ENCODE results near the gene CLDND1. TPM values are rescaled to one million over a fixed set of nuclear protein-coding genes. Genes with fewer than 3 reads are reported as not detected.

Gene CLDND1
- total and polyA plus RNA-seq, 3 donors from 2014 or later = 150 to 207 (median 162) TPM

DNA sequence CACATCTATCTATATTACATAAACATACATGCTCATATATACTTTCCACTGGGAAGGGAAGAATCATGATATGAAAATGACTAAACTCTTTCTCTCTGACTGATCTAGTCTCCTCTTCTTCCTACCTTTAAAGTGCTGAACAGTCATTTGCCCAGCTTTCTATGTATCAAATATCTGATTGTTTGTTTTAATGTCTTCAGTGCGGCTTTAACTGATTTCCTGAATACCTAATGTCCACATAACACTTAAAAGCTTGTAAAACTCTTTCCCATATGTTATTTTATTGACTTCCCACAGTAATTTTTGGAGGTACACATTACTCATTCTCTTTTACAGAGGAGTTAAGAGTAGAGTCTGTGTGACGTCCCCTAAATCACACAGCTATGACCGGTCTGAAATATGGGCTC lies 42.5 kb upstream of the CLDND1 start:
- 53 to 57% methylated on average over 3 of the region's 3 CpGs for WGBS, 2 donors

DNA sequence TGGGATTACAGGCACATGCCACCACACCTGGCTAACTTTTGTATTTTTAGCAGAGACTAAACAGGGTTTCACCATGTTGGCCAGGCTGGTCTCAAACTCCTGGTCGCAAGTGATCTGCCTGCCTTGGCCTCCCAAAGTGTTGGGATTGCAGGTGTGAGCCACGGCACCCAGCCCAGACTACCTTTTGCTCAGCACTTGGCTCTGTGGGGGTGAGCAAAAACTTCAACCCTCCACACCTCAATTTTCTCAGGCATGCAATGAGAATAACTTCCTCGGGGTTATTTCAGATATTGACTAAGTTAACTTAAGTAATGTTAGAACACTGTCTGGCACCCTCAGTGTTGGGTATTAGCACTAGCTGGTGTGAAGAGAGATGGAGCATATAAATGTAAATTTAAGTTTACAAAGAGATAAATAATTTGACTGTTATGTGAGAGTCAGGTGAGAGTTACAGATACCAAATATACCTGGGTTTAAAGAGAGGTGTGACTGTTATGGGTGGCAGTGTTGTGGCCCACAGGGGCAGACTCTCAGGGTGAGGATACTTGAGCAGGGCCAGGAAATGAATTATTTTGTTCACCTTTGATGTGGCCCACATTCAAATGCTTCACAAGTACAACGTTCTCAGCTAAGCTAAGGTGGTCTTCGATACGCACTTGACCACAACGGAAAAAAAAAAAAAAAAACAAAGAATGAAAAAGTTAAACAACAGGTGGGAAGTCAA lies 41.7 kb upstream of the CLDND1 start:
- Histone ChIP-seq H3K27me3 (no peaks in the 10 kb centered on the region), H3K9me3 (no peaks in the 10 kb centered on the region), H3K4me1 (no peaks in the 10 kb centered on the region), H3K27ac (no peak overlapping the region), H3K4me3 (no peak overlapping the region), H3K36me3 (ENCODE audit: low read depth, missing control alignments) (no peaks in the 10 kb centered on the region)
- WGBS, 2 donors = 79 to 88% methylated on average over 7 of the region's 7 CpGs
- TF ChIP-seq POLR2A (IDR thresholded peaks at IDR 0.05) = no peak
- TF ChIP-seq, protein P1, sequence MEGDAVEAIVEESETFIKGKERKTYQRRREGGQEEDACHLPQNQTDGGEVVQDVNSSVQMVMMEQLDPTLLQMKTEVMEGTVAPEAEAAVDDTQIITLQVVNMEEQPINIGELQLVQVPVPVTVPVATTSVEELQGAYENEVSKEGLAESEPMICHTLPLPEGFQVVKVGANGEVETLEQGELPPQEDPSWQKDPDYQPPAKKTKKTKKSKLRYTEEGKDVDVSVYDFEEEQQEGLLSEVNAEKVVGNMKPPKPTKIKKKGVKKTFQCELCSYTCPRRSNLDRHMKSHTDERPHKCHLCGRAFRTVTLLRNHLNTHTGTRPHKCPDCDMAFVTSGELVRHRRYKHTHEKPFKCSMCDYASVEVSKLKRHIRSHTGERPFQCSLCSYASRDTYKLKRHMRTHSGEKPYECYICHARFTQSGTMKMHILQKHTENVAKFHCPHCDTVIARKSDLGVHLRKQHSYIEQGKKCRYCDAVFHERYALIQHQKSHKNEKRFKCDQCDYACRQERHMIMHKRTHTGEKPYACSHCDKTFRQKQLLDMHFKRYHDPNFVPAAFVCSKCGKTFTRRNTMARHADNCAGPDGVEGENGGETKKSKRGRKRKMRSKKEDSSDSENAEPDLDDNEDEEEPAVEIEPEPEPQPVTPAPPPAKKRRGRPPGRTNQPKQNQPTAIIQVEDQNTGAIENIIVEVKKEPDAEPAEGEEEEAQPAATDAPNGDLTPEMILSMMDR (IDR thresholded peaks at IDR 0.05) = no peak
- intact Hi-C loops (cut with DNase I; ENCODE audit: low total_unique reads) = no loop called here
- DNase-seq = no peak

More for the DNA sequence above, 42.5 kb upstream of the CLDND1 start:
- no peaks in the 10 kb centered on the region for H3K27me3 ChIP-seq
- DNase-seq = no peak
- intact Hi-C loops (cut with DNase I; ENCODE audit: low total_unique reads) = no loop called here
- no peaks in the 10 kb centered on the region for H3K9me3 ChIP-seq
- TF ChIP-seq, protein P1 (IDR thresholded peaks at IDR 0.05) = no peak
- no peak for TF ChIP-seq POLR2A (IDR thresholded peaks at IDR 0.05)
- H3K4me1 ChIP-seq = no peaks in the 10 kb centered on the region
- H3K4me3 ChIP-seq = no peak overlapping the region
- H3K27ac ChIP-seq = no peak overlapping the region
- H3K36me3 ChIP-seq (ENCODE audit: low read depth, missing control alignments) = no peaks in the 10 kb centered on the region

GRCh38 chr3:98563661-98564281 lies 41.1 kb upstream of the CLDND1 start:
- no peak overlapping the region for H3K27ac ChIP-seq
- intact Hi-C loops (cut with DNase I; ENCODE audit: low total_unique reads) = no loop called here
- WGBS, 2 donors = 86% methylated on average over 1 to 4 of the region's 4 CpGs
- H3K27me3 ChIP-seq = no peaks in the 10 kb centered on the region
- DNase-seq = no peak
- H3K9me3 ChIP-seq = no peaks in the 10 kb centered on the region
- H3K4me3 ChIP-seq = no peak overlapping the region
- H3K36me3 ChIP-seq (ENCODE audit: low read depth, missing control alignments) = no peaks in the 10 kb centered on the region
- H3K4me1 ChIP-seq = no peaks in the 10 kb centered on the region
- no peak for TF ChIP-seq POLR2A (IDR thresholded peaks at IDR 0.05)
- TF ChIP-seq, protein P1 (IDR thresholded peaks at IDR 0.05) = no peak

DNA sequence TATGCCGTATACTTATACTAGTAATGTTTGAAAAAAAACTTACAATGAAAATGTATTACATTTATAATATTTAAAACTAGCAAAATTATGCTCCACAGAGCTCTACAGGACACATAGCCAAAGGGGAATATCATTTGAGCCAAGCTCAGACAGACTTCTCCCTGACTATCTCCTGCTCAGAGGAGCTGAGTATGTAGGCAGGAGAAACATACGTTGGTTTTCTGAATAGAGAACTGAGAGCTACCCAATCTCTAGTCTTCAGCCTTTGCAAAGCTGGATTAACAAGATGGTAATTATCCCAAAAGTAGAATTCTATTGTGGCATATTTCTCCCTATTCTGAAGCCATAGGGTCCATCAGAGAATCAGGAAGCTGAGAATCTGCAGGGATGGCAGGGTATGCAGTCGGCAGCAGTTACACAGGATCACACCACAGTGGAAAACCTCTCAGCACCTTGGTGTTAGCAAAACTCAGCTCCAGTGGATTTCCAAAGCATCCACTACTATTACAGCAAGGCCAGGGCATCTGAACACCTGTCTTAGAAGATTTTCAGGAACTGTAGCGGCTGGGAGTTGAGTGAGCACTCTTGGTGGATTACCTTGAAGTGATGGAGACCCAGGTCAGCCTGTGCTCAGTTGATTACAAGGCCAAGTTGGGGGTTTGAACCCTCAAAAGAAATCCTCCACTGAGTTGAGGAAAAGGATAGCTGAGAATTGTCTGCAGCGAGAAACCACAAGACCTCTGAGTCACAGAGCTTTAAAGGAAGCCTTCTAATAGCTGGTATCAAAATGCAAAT lies 39.2 kb upstream of the CLDND1 start:
- 83 to 85% methylated on average over 5 of the region's 5 CpGs for WGBS, 2 donors
- Histone ChIP-seq H3K4me1 (no peaks in the 10 kb centered on the region), H3K27ac (no peak overlapping the region), H3K36me3 (ENCODE audit: low read depth, missing control alignments) (no peaks in the 10 kb centered on the region), H3K9me3 (no peaks in the 10 kb centered on the region), H3K4me3 (no peak overlapping the region), H3K27me3 (no peaks in the 10 kb centered on the region)
- intact Hi-C loops (cut with DNase I; ENCODE audit: low total_unique reads) = no loop called here
- no peak for DNase-seq
- TF ChIP-seq, protein P1 (IDR thresholded peaks at IDR 0.05) = no peak
- TF ChIP-seq POLR2A (IDR thresholded peaks at IDR 0.05) = no peak

All from testis (tissue), 3 donors.